Parathyroid adenoma (tissue), 2 donors: Measurements from ENCODE around the gene MSRB1.

Experiments
- H2AFZ ChIP-seq: fragments of 300-600 bp; sonication (generic); one replicate; pipeline ENCODE4 v1.7.0; 2017; ENCODE audit warnings: antibody characterized with exemption, mild to moderate bottlenecking
- H3K27ac ChIP-seq: fragments of 300-600 bp; sonication (generic); one replicate; pipeline ENCODE4 v1.7.0; 2017
- H3K27me3 ChIP-seq: fragments of 300-600 bp; sonication (generic); one replicate; pipeline ENCODE4 v1.7.0; 2017; ENCODE audit warnings: low read length; ENCODE audit not compliant: control insufficient read depth, insufficient read depth
- H3K36me3 ChIP-seq: fragments of 300-600 bp; sonication (generic); one replicate; pipeline ENCODE4 v1.7.0; 2017; ENCODE audit warnings: low read length; ENCODE audit not compliant: control insufficient read depth, insufficient read depth
- H3K4me1 ChIP-seq: fragments of 300-600 bp; sonication (generic); one replicate; pipeline ENCODE4 v1.7.0; 2017; ENCODE audit warnings: control low read depth
- H3K4me2 ChIP-seq: fragments of 300-600 bp; sonication (generic); one replicate; pipeline ENCODE4 v1.7.0; 2017; ENCODE audit warnings: low read length
- H3K4me3 ChIP-seq: fragments of 300-600 bp; sonication (generic); one replicate; pipeline ENCODE4 v1.7.0; 2017; ENCODE audit warnings: low read depth, low read length
- H3K79me2 ChIP-seq: fragments of 300-600 bp; sonication (generic); one replicate; pipeline ENCODE4 v1.7.0; 2017; ENCODE audit warnings: control low read depth
- H3K9ac ChIP-seq: fragments of 300-600 bp; sonication (generic); one replicate; pipeline ENCODE4 v1.7.0; 2017; ENCODE audit warnings: mild to moderate bottlenecking
- H3K9me3 ChIP-seq: fragments of 300-600 bp; sonication (generic); one replicate; pipeline ENCODE4 v1.7.0; 2017; ENCODE audit warnings: low read length; ENCODE audit not compliant: control insufficient read depth
- CTCF ChIP-seq: fragments of 300-600 bp; sonication (generic); IDR thresholded peaks from one replicate; pipeline ENCODE4 v1.7.0; 2017; ENCODE audit warnings: antibody characterized with exemption, mild to moderate bottlenecking
- donor health status: primary hyperparathyroidism.

The MSRB1 gene

GRCh38 chr16:1946495-1947368 is 3.7 kb upstream of the MSRB1 start:
- Histone ChIP-seq H3K4me3 (no peak overlapping the region), H3K4me2 (no peak overlapping the region), H3K27ac (no peak overlapping the region)

GRCh38 chr16:1945559-1946391 is 2.8 kb upstream of the MSRB1 start:
- no peak for TF ChIP-seq CTCF
- no peak overlapping the region for H3K4me3 ChIP-seq
- H3K4me2 ChIP-seq, result no peak overlapping the region
- no peak overlapping the region for H3K27ac ChIP-seq
- H2AFZ ChIP-seq, result no peak overlapping the region
- no peaks in the 10 kb centered on the region for H3K27me3 ChIP-seq
- H3K79me2 ChIP-seq, result no peaks in the 10 kb centered on the region
- no peaks in the 10 kb centered on the region for H3K9me3 ChIP-seq
- no peaks in the 10 kb centered on the region for H3K36me3 ChIP-seq
- H3K9ac ChIP-seq, result no peak overlapping the region
- peaks cover 8% of the 10 kb centered on the region for H3K4me1 ChIP-seq

More at GRCh38 chr16:1946495-1947368, 3.7 kb upstream of the MSRB1 start:
- Histone ChIP-seq H3K79me2 (no peaks in the 10 kb centered on the region), H3K36me3 (no peaks in the 10 kb centered on the region), H3K4me1 (peaks cover 6% of the 10 kb centered on the region), H3K9ac (no peak overlapping the region), H3K9me3 (no peaks in the 10 kb centered on the region), H2AFZ (no peak overlapping the region), H3K27me3 (no peaks in the 10 kb centered on the region)
- no peak for TF ChIP-seq CTCF

- TF ChIP-seq CTCF, result no peak
- Histone ChIP-seq H3K4me2 (no peak overlapping the region), H2AFZ (no peak overlapping the region), H3K27me3 (no peaks in the 10 kb centered on the region), H3K4me3 (no peak overlapping the region), H3K27ac (no peak overlapping the region), H3K4me1 (peaks cover 8% of the 10 kb centered on the region), H3K36me3 (no peaks in the 10 kb centered on the region), H3K79me2 (no peaks in the 10 kb centered on the region), H3K9ac (no peak overlapping the region), H3K9me3 (no peaks in the 10 kb centered on the region)
Observed at GRCh38 chr16:1944612-1945199, 1.7 kb upstream of the MSRB1 start.

GRCh38 chr16:1942047-1942809 is 771 bp downstream of the MSRB1 start:
- peak overlapping the region; percentile 93 for H2AFZ ChIP-seq
- peak overlapping the region; percentile 61 for H3K4me3 ChIP-seq
- no peaks in the 10 kb centered on the region for H3K36me3 ChIP-seq
- no peaks in the 10 kb centered on the region for H3K9me3 ChIP-seq
- peak overlapping the region; percentile 47 for H3K27ac ChIP-seq
- H3K9ac ChIP-seq, result no peak overlapping the region
- peak overlapping the region; percentile 89 for H3K4me2 ChIP-seq
- H3K4me1 ChIP-seq, result peaks cover 8% of the 10 kb centered on the region
- H3K27me3 ChIP-seq, result no peaks in the 10 kb centered on the region
- TF ChIP-seq CTCF, result no peak
- H3K79me2 ChIP-seq, result no peaks in the 10 kb centered on the region
